ENCODE results near the gene IGSF23.

IGSF23 gene

GRCh38 chr19:44604241-44604640 is 9.1 kb upstream of the IGSF23 start:
- Histone ChIP-seq H3K27me3 (ENCODE audit: control insufficient read depth in 3 of 3, insufficient read depth in 3 of 3, low read depth in 1 of 3, low read length in 3 of 3) (peaks cover 0 to 17% (median 0%) of the 10 kb centered on the region in 3 experiments), H3K4me3 (ENCODE audit: low read length in 2 of 2) (no peak overlapping the region), H3K27ac (replicated peaks; ENCODE audit: low read length) (no peak overlapping the region), H3K23ac (ENCODE audit: low read depth, low read length, poor library complexity) (no peak overlapping the region), H3K4me1 (ENCODE audit: control insufficient read depth in 2 of 2, insufficient read depth in 1 of 2, low read depth in 1 of 2, low read length in 2 of 2) (no peaks in the 10 kb centered on the region), H4K91ac (ENCODE audit: low read depth, low read length, poor library complexity) (no peak overlapping the region), H3K79me1 (ENCODE audit: low read depth, low read length) (no peaks in the 10 kb centered on the region), H2BK120ac (ENCODE audit: low read depth, low read length) (no peak overlapping the region), H2BK15ac (ENCODE audit: low read length) (no peak overlapping the region), H2AK5ac (ENCODE audit: low read depth, low read length) (no peak overlapping the region), H3K18ac (ENCODE audit: low read length) (no peak overlapping the region), H4K8ac (ENCODE audit: low read depth, low read length) (no peak overlapping the region), H2BK5ac (ENCODE audit: low read length) (no peak overlapping the region), H3K4ac (ENCODE audit: low read length) (no peak overlapping the region), H2AFZ (ENCODE audit: low read length) (no peak overlapping the region), H3K9ac (ENCODE audit: low read depth, low read length, poor library complexity) (no peak overlapping the region), H3K9me3 (replicated peaks in 1 of 2; ENCODE audit: control insufficient read depth in 2 of 2, insufficient read depth in 1 of 2, low read depth in 1 of 2, low read length in 2 of 2) (no peaks in the 10 kb centered on the region), H3K36me3 (replicated peaks in 1 of 2; ENCODE audit: control insufficient read depth in 2 of 2, insufficient read depth in 2 of 2, low read length in 2 of 2) (no peaks in the 10 kb centered on the region), H2BK12ac (ENCODE audit: low read length) (no peak overlapping the region), H3K14ac (ENCODE audit: low read length) (no peak overlapping the region), H3K4me2 (ENCODE audit: insufficient read depth, low read length, poor library complexity, severe bottlenecking) (no peak overlapping the region)
- no peak for DNase-seq (ENCODE audit: low spot score)
- no CpG with 5 or more reads among the region's 6 CpGs for WGBS, 2 donors (ENCODE audit: extremely low coverage in 2 of 2, insufficient read length in 2 of 2, insufficient replicate concordance in 1 of 2)

DNA sequence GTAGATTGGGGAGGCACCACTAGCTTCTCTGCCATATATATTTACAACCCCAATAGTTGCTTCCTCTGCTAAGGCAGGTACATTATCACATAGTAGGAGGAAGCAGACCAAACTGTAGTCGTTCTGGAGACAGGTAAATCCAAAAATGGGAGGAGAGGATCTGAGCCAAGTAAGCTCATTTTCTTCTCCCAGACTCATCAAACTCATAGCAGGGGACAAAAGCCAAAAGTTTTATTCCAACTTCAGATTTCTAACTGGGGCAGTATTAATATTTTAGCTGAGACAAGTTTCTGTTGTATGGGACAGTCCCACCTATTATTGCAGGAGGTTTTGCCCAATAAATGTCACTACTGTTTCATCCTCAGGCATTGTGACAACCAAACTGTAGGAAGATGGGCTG is 7.8 kb upstream of the IGSF23 start:
- Histone ChIP-seq H4K91ac (ENCODE audit: low read depth, low read length, poor library complexity) (no peak overlapping the region), H4K8ac (ENCODE audit: low read depth, low read length) (no peak overlapping the region), H3K27me3 (ENCODE audit: control insufficient read depth in 3 of 3, insufficient read depth in 3 of 3, low read depth in 1 of 3, low read length in 3 of 3) (peaks cover 0 to 10% (median 0%) of the 10 kb centered on the region in 3 experiments), H3K4me2 (ENCODE audit: insufficient read depth, low read length, poor library complexity, severe bottlenecking) (no peak overlapping the region), H3K18ac (ENCODE audit: low read length) (no peak overlapping the region), H2BK12ac (ENCODE audit: low read length) (no peak overlapping the region), H3K23ac (ENCODE audit: low read depth, low read length, poor library complexity) (no peak overlapping the region), H2BK5ac (ENCODE audit: low read length) (no peak overlapping the region), H2AFZ (ENCODE audit: low read length) (no peak overlapping the region), H3K4me3 (ENCODE audit: low read length in 2 of 2) (no peak overlapping the region), H3K9ac (ENCODE audit: low read depth, low read length, poor library complexity) (no peak overlapping the region), H3K79me1 (ENCODE audit: low read depth, low read length) (no peaks in the 10 kb centered on the region), H3K9me3 (replicated peaks in 1 of 2; ENCODE audit: control insufficient read depth in 2 of 2, insufficient read depth in 1 of 2, low read depth in 1 of 2, low read length in 2 of 2) (no peaks in the 10 kb centered on the region), H2BK15ac (ENCODE audit: low read length) (no peak overlapping the region), H2AK5ac (ENCODE audit: low read depth, low read length) (no peak overlapping the region), H3K4me1 (ENCODE audit: control insufficient read depth in 2 of 2, insufficient read depth in 1 of 2, low read depth in 1 of 2, low read length in 2 of 2) (no peaks in the 10 kb centered on the region), H2BK120ac (ENCODE audit: low read depth, low read length) (no peak overlapping the region), H3K14ac (ENCODE audit: low read length) (no peak overlapping the region), H3K36me3 (replicated peaks in 1 of 2; ENCODE audit: control insufficient read depth in 2 of 2, insufficient read depth in 2 of 2, low read length in 2 of 2) (no peaks in the 10 kb centered on the region), H3K27ac (replicated peaks; ENCODE audit: low read length) (no peak overlapping the region), H3K4ac (ENCODE audit: low read length) (no peak overlapping the region)
- no peak for DNase-seq (ENCODE audit: low spot score)
- WGBS, 2 donors (ENCODE audit: extremely low coverage in 2 of 2, insufficient read length in 2 of 2, insufficient replicate concordance in 1 of 2) = no CpG with 5 or more reads among the region's 1 CpG

DNA sequence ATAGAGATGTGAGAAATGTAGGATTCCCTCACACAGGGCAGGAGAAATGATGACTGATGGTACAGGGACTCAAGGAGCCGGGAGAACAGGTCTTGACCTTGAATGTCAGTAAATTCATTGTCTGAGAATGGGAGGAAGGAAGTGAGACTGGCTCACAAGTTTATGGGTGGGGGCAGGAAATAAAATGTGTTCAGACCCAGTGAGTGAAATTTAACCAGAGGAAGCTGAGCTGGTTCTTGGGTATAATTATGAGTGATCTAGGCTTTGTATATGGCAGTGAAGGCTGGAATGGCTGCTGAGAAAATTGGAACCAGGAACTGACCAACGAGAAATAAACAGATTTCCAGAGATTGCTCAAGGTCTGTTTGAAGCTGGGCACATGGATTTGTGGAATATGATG is 6.3 kb upstream of the IGSF23 start:
- Histone ChIP-seq H3K36me3 (replicated peaks in 1 of 2; ENCODE audit: control insufficient read depth in 2 of 2, insufficient read depth in 2 of 2, low read length in 2 of 2) (no peaks in the 10 kb centered on the region), H2BK5ac (ENCODE audit: low read length) (no peak overlapping the region), H3K18ac (ENCODE audit: low read length) (no peak overlapping the region), H2BK120ac (ENCODE audit: low read depth, low read length) (no peak overlapping the region), H4K8ac (ENCODE audit: low read depth, low read length) (no peak overlapping the region), H3K4me1 (ENCODE audit: control insufficient read depth in 2 of 2, insufficient read depth in 1 of 2, low read depth in 1 of 2, low read length in 2 of 2) (no peaks in the 10 kb centered on the region), H3K27ac (replicated peaks; ENCODE audit: low read length) (no peak overlapping the region), H3K27me3 (ENCODE audit: control insufficient read depth in 3 of 3, insufficient read depth in 3 of 3, low read depth in 1 of 3, low read length in 3 of 3) (no peaks in the 10 kb centered on the region), H3K4me2 (ENCODE audit: insufficient read depth, low read length, poor library complexity, severe bottlenecking) (no peak overlapping the region), H3K23ac (ENCODE audit: low read depth, low read length, poor library complexity) (no peak overlapping the region), H2BK15ac (ENCODE audit: low read length) (no peak overlapping the region), H2AFZ (ENCODE audit: low read length) (no peak overlapping the region), H2AK5ac (ENCODE audit: low read depth, low read length) (no peak overlapping the region), H3K79me1 (ENCODE audit: low read depth, low read length) (no peaks in the 10 kb centered on the region), H3K4me3 (ENCODE audit: low read length in 2 of 2) (no peak overlapping the region), H4K91ac (ENCODE audit: low read depth, low read length, poor library complexity) (no peak overlapping the region), H2BK12ac (ENCODE audit: low read length) (no peak overlapping the region), H3K4ac (ENCODE audit: low read length) (no peak overlapping the region), H3K9ac (ENCODE audit: low read depth, low read length, poor library complexity) (no peak overlapping the region), H3K9me3 (replicated peaks in 1 of 2; ENCODE audit: control insufficient read depth in 2 of 2, insufficient read depth in 1 of 2, low read depth in 1 of 2, low read length in 2 of 2) (no peaks in the 10 kb centered on the region), H3K14ac (ENCODE audit: low read length) (no peak overlapping the region)
- no CpG with 5 or more reads among the region's 2 CpGs for WGBS, 2 donors (ENCODE audit: extremely low coverage in 2 of 2, insufficient read length in 2 of 2, insufficient replicate concordance in 1 of 2)
- no peak for DNase-seq (ENCODE audit: low spot score)

GRCh38 chr19:44607917-44608316 is 5.4 kb upstream of the IGSF23 start:
- H3K14ac ChIP-seq (ENCODE audit: low read length) = no peak overlapping the region
- H3K18ac ChIP-seq (ENCODE audit: low read length) = no peak overlapping the region
- H3K4me1 ChIP-seq (ENCODE audit: control insufficient read depth in 2 of 2, insufficient read depth in 1 of 2, low read depth in 1 of 2, low read length in 2 of 2) = no peaks in the 10 kb centered on the region
- no peak for DNase-seq (ENCODE audit: low spot score)
- no peak overlapping the region for H4K8ac ChIP-seq (ENCODE audit: low read depth, low read length)
- no peaks in the 10 kb centered on the region for H3K9me3 ChIP-seq (replicated peaks in 1 of 2; ENCODE audit: control insufficient read depth in 2 of 2, insufficient read depth in 1 of 2, low read depth in 1 of 2, low read length in 2 of 2)
- H3K23ac ChIP-seq (ENCODE audit: low read depth, low read length, poor library complexity) = no peak overlapping the region
- H2AFZ ChIP-seq (ENCODE audit: low read length) = no peak overlapping the region
- no peak overlapping the region for H3K4me3 ChIP-seq (ENCODE audit: low read length in 2 of 2)
- H2AK5ac ChIP-seq (ENCODE audit: low read depth, low read length) = no peak overlapping the region
- H2BK5ac ChIP-seq (ENCODE audit: low read length) = no peak overlapping the region
- H2BK15ac ChIP-seq (ENCODE audit: low read length) = no peak overlapping the region
- no peak overlapping the region for H4K91ac ChIP-seq (ENCODE audit: low read depth, low read length, poor library complexity)
- no peak overlapping the region for H3K4me2 ChIP-seq (ENCODE audit: insufficient read depth, low read length, poor library complexity, severe bottlenecking)
- no peak overlapping the region for H2BK120ac ChIP-seq (ENCODE audit: low read depth, low read length)
- no peak overlapping the region for H3K4ac ChIP-seq (ENCODE audit: low read length)
- H2BK12ac ChIP-seq (ENCODE audit: low read length) = no peak overlapping the region
- H3K9ac ChIP-seq (ENCODE audit: low read depth, low read length, poor library complexity) = no peak overlapping the region
- H3K79me1 ChIP-seq (ENCODE audit: low read depth, low read length) = no peaks in the 10 kb centered on the region
- WGBS, 2 donors (ENCODE audit: extremely low coverage in 2 of 2, insufficient read length in 2 of 2, insufficient replicate concordance in 1 of 2) = no CpG with 5 or more reads among the region's 3 CpGs
- H3K36me3 ChIP-seq (replicated peaks in 1 of 2; ENCODE audit: control insufficient read depth in 2 of 2, insufficient read depth in 2 of 2, low read length in 2 of 2) = no peaks in the 10 kb centered on the region
- H3K27me3 ChIP-seq (ENCODE audit: control insufficient read depth in 3 of 3, insufficient read depth in 3 of 3, low read depth in 1 of 3, low read length in 3 of 3) = no peaks in the 10 kb centered on the region
- no peak overlapping the region for H3K27ac ChIP-seq (replicated peaks; ENCODE audit: low read length)
